ENCODE data around the gene BRMS1. TPM values are rescaled to one million over a fixed set of nuclear protein-coding genes. Genes with fewer than 3 reads are reported as not detected.

The BRMS1 gene
- total RNA-seq, 1 donor from 2014 or later: 33.4 TPM

DNA sequence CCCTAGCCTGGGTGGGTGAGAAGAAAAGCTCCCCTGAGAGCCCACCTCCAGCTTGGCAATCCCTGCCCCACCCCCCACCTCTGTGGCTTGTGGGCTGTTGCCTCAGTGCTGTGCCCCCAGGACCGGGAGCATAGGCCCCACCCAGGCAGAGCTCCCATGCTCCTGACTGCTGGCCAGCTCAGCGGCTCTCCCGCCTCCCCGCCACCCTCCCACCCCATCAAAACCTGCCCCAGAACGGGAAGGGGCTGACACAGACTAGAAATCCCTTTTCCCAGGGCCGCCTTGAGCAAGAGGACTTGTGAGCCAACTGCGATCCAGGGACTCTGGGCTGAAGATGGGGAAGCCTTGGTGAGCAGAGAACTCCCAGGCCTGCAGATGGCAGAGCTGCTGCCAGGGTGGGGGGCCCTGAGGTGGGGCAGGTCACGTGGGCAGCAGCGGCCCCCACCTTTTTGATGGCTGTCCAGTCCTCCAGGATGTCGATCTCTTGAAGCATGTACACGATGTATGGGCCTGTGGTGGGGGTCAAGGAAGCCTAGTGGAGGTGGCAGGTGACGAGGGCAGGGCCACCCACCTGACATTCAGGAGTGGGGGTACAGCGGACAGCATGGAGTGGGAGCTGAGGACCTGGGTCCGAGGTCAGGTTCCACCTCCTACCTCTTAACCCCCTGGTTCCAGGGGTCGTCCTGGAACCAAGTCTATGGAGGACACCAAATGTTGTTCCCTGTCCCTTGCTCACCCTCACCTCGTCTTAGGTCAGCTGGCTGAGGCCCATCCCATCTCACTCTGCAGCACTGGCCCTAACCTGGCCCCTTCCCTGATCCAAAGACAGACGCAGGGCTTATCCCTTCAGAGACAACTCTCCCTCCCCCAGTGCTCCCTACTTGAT lies 6.4 kb downstream of the BRMS1 start:
- H3K27ac Mint-ChIP-seq (ENCODE audit: unreplicated experiment): peak overlapping the region; percentile 100
- peaks cover 10% of the 10 kb centered on the region for H3K36me3 Mint-ChIP-seq (ENCODE audit: unreplicated experiment)
- no peak for TF ChIP-seq CTCF (IDR thresholded peaks at IDR 0.05)
- H3K27me3 Mint-ChIP-seq (ENCODE audit: unreplicated experiment): no peaks in the 10 kb centered on the region
- H3K4me1 Mint-ChIP-seq (ENCODE audit: unreplicated experiment): peaks cover 43% of the 10 kb centered on the region
- no peak overlapping the region for H3K4me3 Mint-ChIP-seq (ENCODE audit: unreplicated experiment)
- H3K9me3 Mint-ChIP-seq (ENCODE audit: unreplicated experiment): no peaks in the 10 kb centered on the region
- no peak for DNase-seq (ENCODE audit: extremely low spot score, unreplicated experiment)

- Mint-ChIP-seq H3K36me3 (ENCODE audit: unreplicated experiment) (peaks cover 15% of the 10 kb centered on the region), H3K4me3 (ENCODE audit: unreplicated experiment) (peak overlapping the region; percentile 99), H3K27me3 (ENCODE audit: unreplicated experiment) (no peaks in the 10 kb centered on the region), H3K9me3 (ENCODE audit: unreplicated experiment) (no peaks in the 10 kb centered on the region), H3K27ac (ENCODE audit: unreplicated experiment) (peak overlapping the region; percentile 100), H3K4me1 (ENCODE audit: unreplicated experiment) (peaks cover 39% of the 10 kb centered on the region)
- TF ChIP-seq CTCF (IDR thresholded peaks at IDR 0.05): peak; percentile 8
- peak; percentile 86 for DNase-seq (ENCODE audit: extremely low spot score, unreplicated experiment)
Observed at GRCh38 chr11:66337103-66337899, 7.6 kb downstream of the BRMS1 start.

GRCh38 chr11:66336234-66337102 lies 8.4 kb downstream of the BRMS1 start, which contains the start of gene RIN1:
RIN1 (minus strand) TSS chr11:66336434; CDS start chr11:66336402, 32 bp downstream.
- DNase-seq (ENCODE audit: extremely low spot score, unreplicated experiment): peak; percentile 94
- Mint-ChIP-seq H3K27me3 (ENCODE audit: unreplicated experiment) (no peaks in the 10 kb centered on the region), H3K9me3 (ENCODE audit: unreplicated experiment) (no peaks in the 10 kb centered on the region), H3K36me3 (ENCODE audit: unreplicated experiment) (peaks cover 12% of the 10 kb centered on the region), H3K4me1 (ENCODE audit: unreplicated experiment) (peaks cover 39% of the 10 kb centered on the region), H3K27ac (ENCODE audit: unreplicated experiment) (peak within 1 kb of the TSS; percentile 100), H3K4me3 (ENCODE audit: unreplicated experiment) (peak within 1 kb of the TSS; percentile 99)
- peak; percentile 58 for TF ChIP-seq CTCF (IDR thresholded peaks at IDR 0.05)

GRCh38 chr11:66335531-66336233 lies 9.2 kb downstream of the BRMS1 start:
- TF ChIP-seq CTCF (IDR thresholded peaks at IDR 0.05): no peak
- Mint-ChIP-seq H3K4me1 (ENCODE audit: unreplicated experiment) (peaks cover 39% of the 10 kb centered on the region), H3K36me3 (ENCODE audit: unreplicated experiment) (peaks cover 6% of the 10 kb centered on the region), H3K4me3 (ENCODE audit: unreplicated experiment) (peak overlapping the region; percentile 99), H3K27me3 (ENCODE audit: unreplicated experiment) (no peaks in the 10 kb centered on the region), H3K9me3 (ENCODE audit: unreplicated experiment) (no peaks in the 10 kb centered on the region), H3K27ac (ENCODE audit: unreplicated experiment) (peak overlapping the region; percentile 100)
- DNase-seq (ENCODE audit: extremely low spot score, unreplicated experiment): peak; percentile 88
